Gastroesophageal sphincter (tissue), 4 donors: ENCODE data around the gene CREB3. TPM values are rescaled to one million over a fixed set of nuclear protein-coding genes. Genes with fewer than 3 reads are reported as not detected.
A peak's percentile ranks its signal among the peaks of the same experiment; 100 is the strongest.

Source experiments
- ATAC-seq: fragments of 150-250 bp; one replicate; pipeline ENCODE4 v1.9.1; 2016; ENCODE audit warnings: mild to moderate bottlenecking, moderate library complexity
- H3K27ac ChIP-seq, 4 donors: fragments of 200-600 bp; sonication (generic) in 3 of 4; 1 replicate in 3 of 4; 2 replicates in 1 of 4; pipeline ENCODE4 v1.5.1; 2016 to 2019
- H3K27me3 ChIP-seq: fragments of 200-600 bp; sonication (generic); one replicate; pipeline ENCODE4 v1.5.1; 2019
- H3K36me3 ChIP-seq, 2 donors: fragments of 200-600 bp; sonication (generic); one replicate each; pipeline ENCODE4 v1.5.1; 2019; ENCODE audit warnings: control low read depth in 1 of 2
- H3K4me1 ChIP-seq, 3 donors: fragments of 200-600 bp; sonication (generic); 1 replicate in 2 of 3; 2 replicates in 1 of 3; pipeline ENCODE4 v1.5.1; 2016 to 2019; ENCODE audit warnings: control low read depth in 2 of 3
- H3K4me3 ChIP-seq, 2 donors: fragments of 200-600 bp; sonication (generic); one replicate each; pipeline ENCODE4 v1.5.1; 2019; ENCODE audit warnings: mild to moderate bottlenecking in 1 of 2, moderate library complexity in 1 of 2
- H3K9me3 ChIP-seq, 3 donors: fragments of 200-600 bp; sonication (generic); one replicate each; pipeline ENCODE4 v1.5.1; 2017 to 2019; ENCODE audit warnings: control low read depth in 2 of 3
- EP300 ChIP-seq: sonication (generic); formaldehyde crosslinking; IDR thresholded peaks from one replicate; pipeline ENCODE4 v1.6.1; 2017; ENCODE audit warnings: antibody characterized with exemption, mild to moderate bottlenecking
- POLR2A ChIP-seq, 2 donors: fragments of 450-650 bp; IDR thresholded peaks; one replicate each; pipeline ENCODE4 v1.6.1; 2017; ENCODE audit warnings: antibody characterized with exemption in 2 of 2, mild to moderate bottlenecking in 2 of 2, moderate library complexity in 1 of 2
- POLR2AphosphoS5 ChIP-seq: sonication (generic); formaldehyde crosslinking; IDR thresholded peaks from one replicate; pipeline ENCODE4 v1.6.1; 2017; ENCODE audit warnings: antibody characterized with exemption
- WGBS, 2 donors: methylation state at CpG; one replicate each; pipeline ENCODE4 v1.1.5; 2018; ENCODE audit warnings: low coverage in 1 of 2; 5-methylcytosine and 5-hydroxymethylcytosine counted together
- total RNA-seq, 4 donors: library from RNA; depleted of rRNA; stranded (reverse); fragments of >200 nt; gene quantifications; one replicate each; pipeline ENCODE4 v1.1.0, GENCODE V29; 2016
- TF ChIP-seq, protein P1 (sequence below), 4 experiments: fragments of 200-600 bp in 2 of 4; fragments of 450-650 bp in 2 of 4; sonication (generic) in 1 of 4; IDR thresholded peaks; one replicate each; pipeline ENCODE4 v1.5.1; 2017 to 2019; ENCODE audit warnings: antibody characterized with exemption in 4 of 4, mild to moderate bottlenecking in 2 of 4, moderate library complexity in 2 of 4

The CREB3 gene
- total RNA-seq, 4 donors from 2014 or later, result 75.0 to 104 (median 83.7) TPM

DNA sequence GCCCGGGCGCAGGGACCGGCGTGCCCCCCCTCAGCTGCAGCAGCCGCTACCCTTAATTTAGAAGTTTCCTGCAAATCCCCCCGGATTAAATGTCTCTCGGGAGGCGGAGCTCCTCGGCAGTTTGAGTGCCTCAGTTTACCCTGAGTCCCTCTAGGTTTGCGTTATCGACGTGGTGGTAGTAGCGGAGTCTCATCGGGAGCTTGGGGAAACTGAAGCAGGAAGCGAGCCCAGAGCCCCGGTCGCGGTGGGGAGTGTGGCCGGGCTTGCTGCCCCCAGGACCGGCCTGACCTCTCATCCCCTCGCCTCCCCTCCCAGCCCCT, 42.2 kb upstream of the CREB3 start:
- H3K4me3 ChIP-seq, result peak overlapping the region; percentile 79 to 81
- peaks cover 0 to 54% (median 2%) of the 10 kb centered on the region in 3 donors for H3K4me1 ChIP-seq
- 0% methylated on average over 4 of the region's 21 CpGs; no CpG with 5 or more reads in 1 of the 2 donors for WGBS, 2 donors
- H3K27ac ChIP-seq, result peak overlapping the region; percentile 96 to 99 (median 98)
- TF ChIP-seq POLR2A (IDR thresholded peaks at IDR 0.05), result no peak
- TF ChIP-seq EP300, result no peak
- TF ChIP-seq, protein P1, sequence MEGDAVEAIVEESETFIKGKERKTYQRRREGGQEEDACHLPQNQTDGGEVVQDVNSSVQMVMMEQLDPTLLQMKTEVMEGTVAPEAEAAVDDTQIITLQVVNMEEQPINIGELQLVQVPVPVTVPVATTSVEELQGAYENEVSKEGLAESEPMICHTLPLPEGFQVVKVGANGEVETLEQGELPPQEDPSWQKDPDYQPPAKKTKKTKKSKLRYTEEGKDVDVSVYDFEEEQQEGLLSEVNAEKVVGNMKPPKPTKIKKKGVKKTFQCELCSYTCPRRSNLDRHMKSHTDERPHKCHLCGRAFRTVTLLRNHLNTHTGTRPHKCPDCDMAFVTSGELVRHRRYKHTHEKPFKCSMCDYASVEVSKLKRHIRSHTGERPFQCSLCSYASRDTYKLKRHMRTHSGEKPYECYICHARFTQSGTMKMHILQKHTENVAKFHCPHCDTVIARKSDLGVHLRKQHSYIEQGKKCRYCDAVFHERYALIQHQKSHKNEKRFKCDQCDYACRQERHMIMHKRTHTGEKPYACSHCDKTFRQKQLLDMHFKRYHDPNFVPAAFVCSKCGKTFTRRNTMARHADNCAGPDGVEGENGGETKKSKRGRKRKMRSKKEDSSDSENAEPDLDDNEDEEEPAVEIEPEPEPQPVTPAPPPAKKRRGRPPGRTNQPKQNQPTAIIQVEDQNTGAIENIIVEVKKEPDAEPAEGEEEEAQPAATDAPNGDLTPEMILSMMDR (IDR thresholded peaks at IDR 0.05), result no peak
- no peak for TF ChIP-seq POLR2AphosphoS5
- H3K27me3 ChIP-seq, result no peaks in the 10 kb centered on the region
- H3K9me3 ChIP-seq, result no peaks in the 10 kb centered on the region
- no peak for ATAC-seq
- peaks cover 0 to 33% of the 10 kb centered on the region in 2 donors for H3K36me3 ChIP-seq

DNA sequence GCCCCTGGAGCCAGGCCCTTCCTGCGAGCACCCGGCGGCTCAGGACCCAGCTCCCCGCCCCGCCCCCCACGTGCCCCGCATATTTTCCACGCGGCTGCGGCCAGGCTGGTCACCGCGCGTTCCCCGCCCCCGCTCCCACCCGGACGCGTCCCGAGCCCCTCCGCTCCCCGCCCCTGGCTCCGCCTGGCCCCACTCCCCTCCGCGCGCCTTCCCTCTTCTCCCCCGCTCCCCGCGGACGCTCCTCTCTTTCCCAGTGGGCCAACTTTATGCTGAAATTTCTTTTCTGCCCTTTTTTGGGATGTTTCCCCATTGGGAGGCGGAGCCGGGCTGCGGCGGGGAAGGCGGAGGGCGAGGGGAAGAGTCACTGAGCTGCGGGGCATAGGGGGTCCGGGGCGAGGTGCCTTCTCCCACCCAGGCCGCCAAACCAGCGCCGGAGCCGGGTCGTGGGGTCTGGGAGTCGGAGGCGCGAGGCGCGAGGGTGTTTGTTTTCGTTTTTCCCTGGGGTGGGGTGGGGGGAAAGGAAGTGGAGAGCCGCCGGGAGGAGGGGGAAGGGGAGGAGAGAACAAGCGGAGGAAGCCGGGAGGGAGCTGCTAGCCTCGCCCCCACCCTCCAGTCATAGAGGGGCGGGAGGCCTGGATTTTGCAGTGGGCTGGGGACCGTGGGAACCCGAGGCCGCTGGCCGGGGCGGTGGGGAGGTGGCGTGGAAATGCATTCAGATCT, 41.7 kb upstream of the CREB3 start:
- Histone ChIP-seq H3K4me3 (peak overlapping the region; percentile 79 to 81), H3K4me1 (peaks cover 0 to 54% (median 6%) of the 10 kb centered on the region in 3 donors), H3K27me3 (no peaks in the 10 kb centered on the region), H3K36me3 (peaks cover 0 to 28% of the 10 kb centered on the region in 2 donors), H3K9me3 (no peaks in the 10 kb centered on the region), H3K27ac (peak overlapping the region; percentile 96 to 99 (median 98))
- ATAC-seq, result peak; percentile 66
- TF ChIP-seq EP300 (no peak), POLR2AphosphoS5 (peak; percentile 82), POLR2A (IDR thresholded peaks at IDR 0.05) (peak; percentile 79)
- TF ChIP-seq, protein P1 (IDR thresholded peaks at IDR 0.05), result no peak
- 5% methylated on average over 8 of the region's 61 CpGs; no CpG with 5 or more reads in 1 of the 2 donors for WGBS, 2 donors

DNA sequence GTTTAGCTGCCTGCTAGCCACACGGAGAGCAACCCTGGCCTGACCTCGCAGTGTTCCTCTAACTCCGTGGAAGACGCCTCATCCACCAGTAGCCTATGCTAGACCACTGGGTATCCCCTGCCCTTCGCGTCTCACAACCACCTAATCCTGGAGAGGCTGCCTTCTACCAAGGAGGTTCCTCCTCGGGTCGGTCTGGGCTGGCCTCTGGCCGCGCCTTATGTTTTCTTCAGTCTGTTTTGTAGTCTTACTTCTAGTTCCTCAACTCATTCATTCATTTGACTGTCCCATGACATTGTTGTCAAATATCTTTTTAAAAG, 41.2 kb upstream of the CREB3 start:
- H3K27me3 ChIP-seq, result no peaks in the 10 kb centered on the region
- H3K9me3 ChIP-seq, result no peaks in the 10 kb centered on the region
- H3K4me3 ChIP-seq, result peak overlapping the region; percentile 79 to 81
- peak overlapping the region; percentile 96 to 99 (median 98) for H3K27ac ChIP-seq
- no peak for ATAC-seq
- 4 to 8% methylated on average over 7 to 10 of the region's 10 CpGs for WGBS, 2 donors
- TF ChIP-seq POLR2AphosphoS5, result no peak
- TF ChIP-seq EP300, result no peak
- TF ChIP-seq, protein P1 (IDR thresholded peaks at IDR 0.05), result no peak
- no peak for TF ChIP-seq POLR2A (IDR thresholded peaks at IDR 0.05)
- peaks cover 0 to 28% of the 10 kb centered on the region in 2 donors for H3K36me3 ChIP-seq
- H3K4me1 ChIP-seq, result peaks cover 2 to 58% (median 10%) of the 10 kb centered on the region in 3 donors

DNA sequence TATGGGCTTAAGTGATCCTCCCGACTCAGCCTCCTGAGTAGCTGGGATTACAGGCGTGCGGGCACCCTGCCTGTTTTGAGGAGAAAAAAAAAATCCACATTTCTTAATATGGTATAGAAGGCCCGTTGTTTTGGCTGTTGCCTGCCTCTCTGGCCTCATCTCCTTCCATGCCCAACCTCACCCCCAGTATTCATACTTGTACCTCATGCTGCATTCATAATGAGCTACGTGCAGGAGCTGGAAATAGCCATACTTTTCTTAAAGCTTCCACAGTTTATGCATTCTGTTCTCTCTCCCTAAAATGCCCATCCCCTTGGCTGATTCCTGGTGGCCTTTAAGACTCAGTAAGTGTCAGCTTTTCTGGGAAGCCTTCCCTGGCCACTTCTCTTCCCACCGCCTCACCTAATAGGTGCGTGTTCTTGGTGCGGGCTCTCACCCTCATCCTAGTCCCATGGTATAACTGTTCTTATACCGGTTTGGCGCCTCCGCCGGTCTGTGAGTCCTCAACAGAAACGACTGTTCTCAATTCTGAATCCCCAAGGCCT, 40.6 kb upstream of the CREB3 start:
- Histone ChIP-seq H3K4me1 (peaks cover 4 to 63% (median 15%) of the 10 kb centered on the region in 3 donors), H3K27me3 (no peaks in the 10 kb centered on the region), H3K9me3 (no peaks in the 10 kb centered on the region), H3K4me3 (peak overlapping the region; percentile 79 to 81), H3K27ac (peak overlapping the region; percentile 96 to 99 (median 98)), H3K36me3 (peaks cover 0 to 29% of the 10 kb centered on the region in 2 donors)
- peak; percentile 56 for ATAC-seq
- TF ChIP-seq EP300, result peak; percentile 66
- TF ChIP-seq, protein P1 (IDR thresholded peaks at IDR 0.05), result no peak
- TF ChIP-seq POLR2AphosphoS5, result peak; percentile 96
- TF ChIP-seq POLR2A (IDR thresholded peaks at IDR 0.05), result peak in 1 of 2 donors; percentile 36
- WGBS, 2 donors, result 27 to 32% methylated on average over 11 to 13 of the region's 13 CpGs
